GM23338 (cell line): Measurements from ENCODE around the gene MBNL1.
A peak's percentile ranks its signal among the peaks of the same experiment; 100 is the strongest.

Experiments
- CREB1 ChIP-seq: fragments of 250-450 bp; sonication (Bioruptor Pico); IDR thresholded peaks from 2 replicates; pipeline ENCODE4 v1.5.0; 2020; ENCODE audit warnings: low read depth, mild to moderate bottlenecking, moderate library complexity
- CTCF ChIP-seq, 2 experiments: fragments of 200-600 bp in 1 of 2; sonication (generic) in 1 of 2; conservative IDR thresholded peaks; 2 replicates each; pipeline versions ENCODE4 v1.5.1 to v1.6.1; 2016 to 2017; ENCODE audit warnings: antibody characterized with exemption in 2 of 2, low read depth in 2 of 2, mild to moderate bottlenecking in 2 of 2, moderate library complexity in 1 of 2
- EZH2 ChIP-seq: fragments of 200-600 bp; sonication (generic); IDR thresholded peaks from one replicate; pipeline ENCODE4 v1.8.0; 2017; ENCODE audit warnings: antibody characterized with exemption, mild to moderate bottlenecking, low read depth; ENCODE audit not compliant: unreplicated experiment
- EZH2phosphoT487 ChIP-seq: fragments of 200-600 bp; sonication (generic); IDR thresholded peaks from one replicate; pipeline ENCODE4 v1.8.1; 2018; ENCODE audit warnings: antibody characterized with exemption; ENCODE audit not compliant: unreplicated experiment
- JUNB ChIP-seq: IDR thresholded peaks from one replicate; pipeline ENCODE4 v1.6.1; 2016; ENCODE audit warnings: antibody characterized with exemption; ENCODE audit not compliant: unreplicated experiment
- POLR2AphosphoS5 ChIP-seq: IDR thresholded peaks from 2 replicates; pipeline ENCODE4 v1.6.1; 2016; ENCODE audit warnings: antibody characterized with exemption, low read depth
- REST ChIP-seq: IDR thresholded peaks from one replicate; pipeline ENCODE4 v1.6.1; 2018; ENCODE audit warnings: antibody characterized with exemption; ENCODE audit not compliant: unreplicated experiment
- STAT1 ChIP-seq: IDR thresholded peaks from one replicate; pipeline ENCODE4 v1.6.1; 2016; ENCODE audit warnings: antibody characterized with exemption; ENCODE audit not compliant: unreplicated experiment
- ZNF331 ChIP-seq: fragments of 250-450 bp; sonication (Bioruptor Pico); IDR thresholded peaks from 2 replicates; pipeline ENCODE4 v1.5.0; 2020; ENCODE audit warnings: low read depth, mild to moderate bottlenecking, moderate library complexity

GRCh38 chr3:152229692-152230091, 39.0 kb upstream of the MBNL1 start:
- TF ChIP-seq REST (no peak), EZH2phosphoT487 (no peak), CTCF (conservative IDR thresholded peaks at IDR 0.05; ENCODE audit: low read depth in 2 of 2) (peak in 1 of 2 experiments; percentile 52; a peak in 2 of 4 replicates), ZNF331 (CRISPR knock-in tag) (no peak), POLR2AphosphoS5 (no peak), CREB1 (CRISPR knock-in tag) (no peak), JUNB (no peak), STAT1 (no peak), EZH2 (no peak)
